KOPT-K1 (cell line): ENCODE measurements around the gene SH3GLB1.

Source experiments
- H3K27ac ChIP-seq: fragments of 200-600 bp; sonication (generic); 2 replicates; pipeline ENCODE4 v1.5.1; 2016; ENCODE audit warnings: antibody characterized with exemption, mild to moderate bottlenecking, low read depth, low read length; ENCODE audit not compliant: poor library complexity, severe bottlenecking
- H3K36me3 ChIP-seq: fragments of 200-600 bp; sonication (generic); 2 replicates; pipeline ENCODE4 v1.5.1; 2017; ENCODE audit warnings: antibody characterized with exemption, mild to moderate bottlenecking, low read length, moderate library complexity; ENCODE audit not compliant: insufficient read depth
- H3K9me3 ChIP-seq: fragments of 200-600 bp; sonication (generic); 2 replicates; pipeline ENCODE4 v1.5.1; 2017; ENCODE audit warnings: antibody characterized with exemption, low read length, mild to moderate bottlenecking; ENCODE audit not compliant: insufficient read depth, poor library complexity, severe bottlenecking

SH3GLB1 gene

DNA sequence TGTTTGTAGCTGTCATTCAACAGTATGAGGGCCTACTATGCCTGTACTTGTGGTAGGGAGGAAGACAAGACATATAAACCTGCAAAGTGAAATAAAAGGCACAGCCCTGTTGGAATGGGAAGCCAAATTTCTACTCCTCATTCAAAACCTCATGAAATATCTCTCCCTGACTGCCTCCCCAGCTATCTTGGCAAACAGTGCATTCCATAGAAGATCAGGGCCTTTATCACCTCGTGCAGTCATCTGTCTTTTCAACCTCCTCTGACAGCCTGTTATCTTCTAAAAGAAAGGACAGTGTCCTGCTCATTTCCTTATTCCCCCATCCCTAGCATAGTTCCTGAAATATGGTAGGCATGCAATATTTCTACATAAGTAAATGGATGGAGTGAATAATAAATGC lies 71.0 kb downstream of the SH3GLB1 start:
- Histone ChIP-seq H3K36me3 (no peaks in the 10 kb centered on the region), H3K9me3 (no peaks in the 10 kb centered on the region), H3K27ac (no peak overlapping the region)

DNA sequence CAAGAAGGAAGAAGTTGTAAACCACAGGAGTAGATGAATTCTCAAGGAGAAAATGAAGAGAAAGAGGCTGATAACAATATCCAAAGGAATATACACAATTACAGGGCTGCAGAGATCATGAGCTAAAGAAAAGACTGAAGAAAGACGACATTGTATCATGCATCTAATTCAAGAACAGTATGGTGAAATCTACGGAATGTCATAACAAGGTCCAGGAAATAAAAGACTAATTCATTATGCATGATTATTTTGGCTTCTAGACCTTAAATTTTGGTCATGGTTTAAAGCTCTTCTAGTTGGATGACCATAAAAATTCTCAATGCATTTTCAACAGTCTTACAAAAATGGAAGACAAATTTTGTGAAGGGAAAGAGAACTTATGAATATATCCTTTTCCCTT lies 71.7 kb downstream of the SH3GLB1 start:
- H3K9me3 ChIP-seq, result no peaks in the 10 kb centered on the region
- no peak overlapping the region for H3K27ac ChIP-seq
- no peaks in the 10 kb centered on the region for H3K36me3 ChIP-seq

DNA sequence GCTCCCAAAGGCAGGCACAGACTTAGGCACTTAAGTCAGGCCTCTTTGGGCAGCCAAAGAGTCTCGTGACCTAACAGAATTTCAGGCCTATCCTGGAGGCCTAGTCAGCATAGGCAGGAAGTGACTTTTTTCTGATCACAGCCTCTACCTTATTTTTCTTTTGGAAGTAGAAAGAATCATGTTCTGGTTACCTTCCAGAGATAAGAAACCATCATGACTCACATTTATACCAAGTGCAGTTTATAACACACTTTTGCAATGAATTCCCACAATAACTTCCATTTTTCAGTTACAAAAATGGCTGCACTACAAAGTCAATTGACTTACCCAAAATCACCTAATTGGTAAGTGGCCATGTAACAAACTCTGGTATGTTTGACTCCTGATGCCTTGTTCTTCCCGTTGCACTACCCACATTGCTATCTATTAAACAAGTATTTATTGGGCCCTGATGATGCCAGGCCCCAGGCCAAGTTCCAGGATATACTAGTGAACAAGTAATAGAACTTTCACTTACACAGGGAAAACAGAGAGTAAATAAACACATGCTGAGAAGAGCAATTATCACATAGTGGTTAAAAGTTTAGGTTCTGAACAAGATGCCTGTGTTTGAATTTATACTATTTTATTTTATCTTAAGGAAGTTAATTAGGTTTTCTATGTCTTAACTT lies 74.3 kb downstream of the SH3GLB1 start:
- Histone ChIP-seq H3K36me3 (no peaks in the 10 kb centered on the region), H3K27ac (no peak overlapping the region), H3K9me3 (no peaks in the 10 kb centered on the region)

DNA sequence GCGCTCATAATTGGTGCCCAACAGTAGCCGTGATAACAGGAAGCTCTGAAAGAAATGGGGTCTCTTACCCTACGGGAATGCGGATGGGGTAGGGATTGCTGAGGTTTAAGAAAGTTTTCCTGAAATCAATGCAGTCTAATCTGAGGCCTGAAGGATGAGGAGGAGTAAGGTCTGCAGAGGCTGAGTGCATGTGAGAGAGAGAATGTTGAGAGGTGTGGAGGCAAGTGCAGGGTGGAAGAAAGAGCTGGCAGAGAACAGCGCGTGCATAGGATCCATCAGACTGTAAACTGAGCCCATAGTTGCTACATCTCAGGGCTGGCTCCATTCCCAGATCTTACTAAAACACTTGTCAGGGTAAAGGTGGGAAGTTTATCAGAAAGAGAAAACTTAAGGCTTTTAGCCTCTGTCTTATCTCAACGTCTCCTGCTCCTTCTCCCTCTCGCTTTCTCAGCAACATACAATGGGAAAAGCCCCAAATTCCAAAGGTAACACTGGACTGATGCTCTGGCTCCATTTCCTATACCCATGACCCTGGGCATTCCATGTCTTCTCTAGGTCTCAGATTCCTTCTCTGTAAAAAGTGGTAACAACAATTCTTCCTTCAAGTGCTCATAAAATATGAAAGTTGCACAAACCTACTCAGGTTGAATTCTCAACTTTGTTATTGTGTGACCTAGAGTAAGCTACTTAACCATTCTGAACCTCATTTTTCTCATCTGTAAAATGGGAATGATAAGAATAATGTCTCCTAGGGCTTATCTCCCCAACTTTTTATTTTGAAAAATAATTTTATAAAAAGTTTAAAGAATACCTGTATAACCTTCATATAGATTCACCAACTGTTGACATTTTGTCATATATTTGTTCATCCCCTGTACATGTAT lies 75.2 kb downstream of the SH3GLB1 start:
- Histone ChIP-seq H3K27ac (no peak overlapping the region), H3K36me3 (no peaks in the 10 kb centered on the region), H3K9me3 (no peaks in the 10 kb centered on the region)

DNA sequence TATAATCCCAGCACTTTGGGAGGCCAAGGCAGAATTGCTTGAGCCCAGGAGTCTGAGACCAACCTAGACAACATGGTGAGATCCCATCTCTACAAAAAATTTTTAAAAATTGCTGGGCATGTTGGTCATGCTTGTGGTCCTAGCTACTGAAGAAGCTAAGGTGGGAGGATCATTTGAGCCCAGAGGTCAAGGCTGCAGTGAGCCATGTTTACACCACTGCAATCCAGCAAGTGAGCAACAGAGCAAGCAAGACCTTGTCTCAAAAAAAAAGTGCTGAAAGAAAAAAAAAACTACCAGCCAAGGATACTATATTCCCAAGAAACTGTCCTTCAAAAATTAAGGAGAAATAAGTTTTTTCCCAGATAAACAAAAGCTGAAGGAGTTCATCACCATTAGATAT lies 78.1 kb downstream of the SH3GLB1 start:
- H3K9me3 ChIP-seq, result no peaks in the 10 kb centered on the region
- H3K36me3 ChIP-seq, result no peaks in the 10 kb centered on the region
- no peak overlapping the region for H3K27ac ChIP-seq

DNA sequence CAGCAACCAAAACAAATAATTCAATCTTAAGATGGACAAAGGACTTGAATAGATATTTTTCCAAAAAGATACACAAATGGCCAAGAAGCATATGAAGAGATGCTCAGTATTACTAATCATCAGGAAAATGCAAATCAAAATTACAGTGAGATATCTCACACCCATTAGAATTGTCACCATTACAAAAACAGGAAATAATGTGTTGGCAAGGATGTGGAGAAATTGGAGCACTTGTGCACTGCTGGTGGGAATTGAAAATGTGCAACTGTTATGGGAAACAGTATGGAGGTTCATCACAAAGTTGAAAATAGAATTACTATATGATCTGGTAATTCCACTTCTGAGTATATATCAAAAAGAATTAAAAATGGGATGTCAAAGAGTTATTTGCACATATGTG lies 83.2 kb downstream of the SH3GLB1 start:
- Histone ChIP-seq H3K27ac (no peak overlapping the region), H3K36me3 (no peaks in the 10 kb centered on the region)

DNA sequence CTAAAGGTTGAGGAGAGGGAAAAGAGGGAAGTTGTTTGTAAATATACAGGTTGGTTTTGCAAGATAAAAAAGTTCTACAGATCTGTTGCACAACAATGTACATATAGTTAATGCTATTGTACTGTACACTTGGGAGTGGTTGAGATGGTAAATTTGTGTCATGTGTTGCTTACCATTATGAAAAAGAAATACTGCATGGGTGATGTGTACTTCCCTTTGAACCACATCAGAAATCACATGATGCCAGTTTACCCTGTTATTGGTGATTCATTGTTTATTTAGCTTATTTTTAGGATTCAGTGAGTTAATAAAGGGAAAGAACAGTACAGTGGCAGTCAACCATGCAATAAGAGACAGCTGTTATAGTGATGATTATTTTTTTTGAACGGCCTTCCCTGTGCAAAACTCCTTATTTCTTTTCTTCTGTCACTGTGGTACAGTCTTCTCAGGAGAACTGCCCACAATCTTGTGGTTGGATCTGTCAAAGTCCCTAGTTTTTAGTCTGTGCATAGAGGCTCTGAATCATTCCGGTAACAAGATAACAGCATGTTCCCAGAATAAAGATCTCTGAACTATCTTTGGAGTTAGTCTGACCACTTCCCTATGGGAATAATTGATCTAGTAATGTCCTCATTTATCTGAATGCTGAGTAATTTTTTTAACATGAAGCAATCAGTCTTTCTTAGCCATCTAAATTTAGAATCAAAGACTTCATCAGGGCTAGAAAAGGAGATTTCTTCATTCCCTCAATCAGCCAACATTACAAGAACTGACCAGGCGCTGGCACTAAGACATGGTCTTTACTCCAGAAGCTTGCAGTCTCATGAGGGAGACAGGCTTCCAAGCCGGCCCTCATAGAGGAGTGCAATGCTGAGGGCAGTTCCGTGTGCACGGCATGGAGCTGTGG lies 84.2 kb downstream of the SH3GLB1 start:
- Histone ChIP-seq H3K9me3 (peaks cover 6% of the 10 kb centered on the region), H3K27ac (no peak overlapping the region), H3K36me3 (no peaks in the 10 kb centered on the region)

More for the DNA sequence above, 83.2 kb downstream of the SH3GLB1 start:
- H3K9me3 ChIP-seq, result peaks cover 6% of the 10 kb centered on the region

DNA sequence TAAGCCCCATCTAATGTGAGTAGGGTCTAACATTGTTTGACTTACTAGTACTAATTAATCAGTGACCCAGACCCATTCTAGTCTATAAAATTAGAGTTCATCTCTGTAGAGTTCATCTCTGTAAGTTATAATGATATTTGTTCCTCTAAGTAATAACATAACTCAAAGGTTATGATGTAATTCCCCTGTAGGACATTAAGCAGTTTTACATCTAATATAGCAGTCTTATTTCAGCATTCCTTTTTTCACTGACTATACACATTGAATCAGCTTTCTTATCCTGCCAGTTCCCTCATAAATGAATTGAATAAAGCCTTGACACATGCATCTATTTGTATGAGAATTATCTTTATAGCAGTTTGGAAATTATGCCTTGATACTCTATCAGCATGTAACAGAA lies 90.9 kb downstream of the SH3GLB1 start:
- H3K9me3 ChIP-seq, result peaks cover 6% of the 10 kb centered on the region
- H3K27ac ChIP-seq, result no peak overlapping the region
- no peaks in the 10 kb centered on the region for H3K36me3 ChIP-seq
